ENCODE results near the gene GOPC. TPM values are rescaled to one million over a fixed set of nuclear protein-coding genes. Genes with fewer than 3 reads are reported as not detected.

GOPC gene
- total and polyA plus RNA-seq, 2 of the 4 experiments (the other 2 are of a cell fraction) = 23.4 to 23.8 TPM

DNA sequence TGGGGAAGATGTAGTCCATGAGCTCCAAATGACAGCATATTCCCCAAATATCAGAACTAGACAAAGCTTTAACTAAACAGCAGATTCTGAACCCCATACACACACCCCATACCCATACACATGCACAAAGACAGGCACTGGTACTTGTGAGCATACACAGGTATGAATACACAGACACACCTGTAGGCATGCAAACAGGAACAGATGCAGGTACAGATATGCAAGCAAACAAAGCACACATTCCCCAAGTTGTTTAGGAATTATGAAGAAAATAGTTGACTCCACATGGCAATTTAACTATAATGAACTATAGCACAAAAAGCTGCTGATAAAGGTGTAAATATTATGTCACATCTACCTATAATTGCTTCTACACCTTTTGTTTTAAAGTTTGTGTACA is 16.7 kb downstream of the GOPC start:
- CTCF ChIA-PET = interaction anchor here (0.6 to 1.0 kb wide), 3 partner anchors 14 to 32 kb away, joined by 3 to 6 read pairs (median 3); no protein-coding TSS in a partner anchor
- Histone ChIP-seq H3K27ac (ENCODE audit: insufficient read depth, low read length) (no peak overlapping the region), H3K4me1 (ENCODE audit: control insufficient read depth, insufficient read depth, low read length) (no peaks in the 10 kb centered on the region), H4K8ac (ENCODE audit: low read depth in 2 of 2, low read length in 2 of 2) (no peak overlapping the region), H4K5ac (ENCODE audit: low read depth, low read length) (no peak overlapping the region), H4K91ac (ENCODE audit: insufficient read depth, low read depth, low read length) (no peak overlapping the region), H2AFZ (replicated peaks; ENCODE audit: low read length, poor library complexity) (no peak overlapping the region), H2BK15ac (ENCODE audit: low read depth, low read length) (no peak overlapping the region), H3K18ac (ENCODE audit: low read depth, low read length) (no peak overlapping the region), H4K20me1 (ENCODE audit: insufficient read depth, low read length) (peaks cover 16% of the 10 kb centered on the region; the same call in 1 of the 2 replicates), H3K56ac (ENCODE audit: extremely low read depth, insufficient read depth, low read length) (no peak overlapping the region), H3K4me3 (ENCODE audit: insufficient read depth, low read depth, low read length) (no peak overlapping the region), H3K9me1 (ENCODE audit: insufficient read depth, low read length) (peaks cover 11% of the 10 kb centered on the region), H3K79me1 (ENCODE audit: low read depth in 1 of 2, low read length in 2 of 2) (peaks cover 33 to 46% of the 10 kb centered on the region in 2 experiments), H2BK20ac (ENCODE audit: low read depth, low read length) (no peak overlapping the region), H2BK120ac (ENCODE audit: low read depth, low read length) (no peak overlapping the region), H3K9ac (ENCODE audit: low read depth, low read length) (no peak overlapping the region), H3K27me3 (ENCODE audit: control insufficient read depth, insufficient read depth, low read length) (no peaks in the 10 kb centered on the region), H2AK5ac (ENCODE audit: low read depth, low read length) (no peak overlapping the region), H3K14ac (replicated peaks; ENCODE audit: low read depth, low read length) (no peak overlapping the region), H3K4me2 (ENCODE audit: low read depth, low read length) (no peak overlapping the region), H3K36me3 (ENCODE audit: control insufficient read depth, insufficient read depth, low read length) (peaks cover 12% of the 10 kb centered on the region), H2AK9ac (replicated peaks; ENCODE audit: low read depth, low read length, poor library complexity) (no peak overlapping the region), H3K9me3 (ENCODE audit: control insufficient read depth, insufficient read depth, low read length) (no peaks in the 10 kb centered on the region), H2BK5ac (ENCODE audit: low read depth, low read length, poor library complexity, severe bottlenecking) (no peak overlapping the region), H3K23ac (ENCODE audit: low read depth, low read length) (no peak overlapping the region), H3K4ac (ENCODE audit: low read depth, low read length) (no peak overlapping the region)
- intact Hi-C loops (cut with micrococcal nuclease) (loop anchor here (2.0 kb wide), 1 partner anchor 15 kb away; no protein-coding TSS in a partner anchor), in situ Hi-C loops (cut with MboI; ENCODE audit: low sequenced_read_pairs) (no loop called here), dilution Hi-C loops (cut with HindIII; ENCODE audit: low sequenced_read_pairs, unreplicated experiment) (no loop called here)
- BruUV-seq (replicated peaks) = no TSS peak
- no peak for DNase-seq
- POLR2A ChIA-PET (ENCODE audit: unreplicated experiment) = no interaction called here
- TF ChIP-seq FOS (IDR thresholded peaks at IDR 0.05; ENCODE audit: low read depth, low read length) = no peak
- TF ChIP-seq MXI1 (IDR thresholded peaks at IDR 0.05; ENCODE audit: borderline replicate concordance, low read depth, low read length) = no peak
- no peak for TF ChIP-seq CEBPB (IDR thresholded peaks at IDR 0.05; ENCODE audit: low read depth, low read length)
- TF ChIP-seq, protein P1, sequence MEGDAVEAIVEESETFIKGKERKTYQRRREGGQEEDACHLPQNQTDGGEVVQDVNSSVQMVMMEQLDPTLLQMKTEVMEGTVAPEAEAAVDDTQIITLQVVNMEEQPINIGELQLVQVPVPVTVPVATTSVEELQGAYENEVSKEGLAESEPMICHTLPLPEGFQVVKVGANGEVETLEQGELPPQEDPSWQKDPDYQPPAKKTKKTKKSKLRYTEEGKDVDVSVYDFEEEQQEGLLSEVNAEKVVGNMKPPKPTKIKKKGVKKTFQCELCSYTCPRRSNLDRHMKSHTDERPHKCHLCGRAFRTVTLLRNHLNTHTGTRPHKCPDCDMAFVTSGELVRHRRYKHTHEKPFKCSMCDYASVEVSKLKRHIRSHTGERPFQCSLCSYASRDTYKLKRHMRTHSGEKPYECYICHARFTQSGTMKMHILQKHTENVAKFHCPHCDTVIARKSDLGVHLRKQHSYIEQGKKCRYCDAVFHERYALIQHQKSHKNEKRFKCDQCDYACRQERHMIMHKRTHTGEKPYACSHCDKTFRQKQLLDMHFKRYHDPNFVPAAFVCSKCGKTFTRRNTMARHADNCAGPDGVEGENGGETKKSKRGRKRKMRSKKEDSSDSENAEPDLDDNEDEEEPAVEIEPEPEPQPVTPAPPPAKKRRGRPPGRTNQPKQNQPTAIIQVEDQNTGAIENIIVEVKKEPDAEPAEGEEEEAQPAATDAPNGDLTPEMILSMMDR (conservative IDR thresholded peaks at IDR 0.05; ENCODE audit: low read depth, low read length) = no peak
- no peak for TF ChIP-seq RFX5 (IDR thresholded peaks at IDR 0.05; ENCODE audit: low read depth, low read length)
- no peak for TF ChIP-seq BHLHE40 (IDR thresholded peaks at IDR 0.05; ENCODE audit: low read depth, low read length)
- TF ChIP-seq MAZ (IDR thresholded peaks at IDR 0.05; ENCODE audit: borderline replicate concordance, low read depth, low read length) = no peak
- no peak for TF ChIP-seq SMC3 (IDR thresholded peaks at IDR 0.05; ENCODE audit: low read depth, low read length)
- no peak for ATAC-seq (ENCODE audit: low read depth)
